GM06990 (cell line): Measurements from ENCODE around the gene TTC39A.

Source experiments
- DNase-seq: peaks from one replicate; pipeline ENCODE4 v3.0.0-alpha.2; 2011; ENCODE audit not compliant: insufficient read length; ENCODE audit errors: extremely low read depth
- H3K27me3 ChIP-seq: replicated peaks from 2 replicates; pipeline ENCODE4 v1.6.0; 2011; ENCODE audit warnings: low read length; ENCODE audit not compliant: control insufficient read depth, insufficient read depth
- H3K36me3 ChIP-seq: 2 replicates; pipeline ENCODE4 v1.5.1; 2011; ENCODE audit warnings: low read length; ENCODE audit not compliant: control insufficient read depth, insufficient read depth
- H3K4me3 ChIP-seq: replicated peaks from 2 replicates; pipeline ENCODE4 v1.5.1; 2011; ENCODE audit warnings: low read depth, mild to moderate bottlenecking, control low read depth, low read length
- TF ChIP-seq, protein P1 (sequence below): IDR thresholded peaks from 2 replicates; pipeline ENCODE4 v1.5.1; 2011; ENCODE audit warnings: low read length, control low read depth, mild to moderate bottlenecking, inconsistent platforms; ENCODE audit not compliant: insufficient read depth, poor library complexity, severe bottlenecking

TTC39A gene

DNA sequence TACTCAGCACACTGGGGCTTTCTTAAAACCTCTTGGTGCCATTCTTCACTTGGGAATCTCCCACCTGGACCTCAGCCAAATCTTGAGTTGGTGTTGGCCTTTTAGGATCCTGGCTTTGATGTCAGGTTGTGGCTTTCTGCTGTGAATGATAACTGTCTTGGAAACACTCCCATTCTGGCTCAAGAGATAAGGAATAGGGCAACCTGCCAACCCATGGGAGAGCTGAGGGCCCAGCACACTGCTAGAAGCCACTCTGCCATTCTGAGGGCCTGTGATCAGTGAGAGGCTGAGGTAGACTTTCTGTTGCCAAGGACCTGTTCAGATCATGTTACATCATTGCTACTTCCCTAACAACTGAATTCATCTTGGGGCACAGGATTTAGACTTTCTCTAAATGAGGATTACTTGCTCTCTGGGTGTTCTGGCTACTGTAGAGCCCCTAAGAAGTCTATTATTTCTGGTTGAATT lies 45.8 kb downstream of the TTC39A start:
- no peak for DNase-seq
- H3K36me3 ChIP-seq: no peaks in the 10 kb centered on the region
- TF ChIP-seq, protein P1, sequence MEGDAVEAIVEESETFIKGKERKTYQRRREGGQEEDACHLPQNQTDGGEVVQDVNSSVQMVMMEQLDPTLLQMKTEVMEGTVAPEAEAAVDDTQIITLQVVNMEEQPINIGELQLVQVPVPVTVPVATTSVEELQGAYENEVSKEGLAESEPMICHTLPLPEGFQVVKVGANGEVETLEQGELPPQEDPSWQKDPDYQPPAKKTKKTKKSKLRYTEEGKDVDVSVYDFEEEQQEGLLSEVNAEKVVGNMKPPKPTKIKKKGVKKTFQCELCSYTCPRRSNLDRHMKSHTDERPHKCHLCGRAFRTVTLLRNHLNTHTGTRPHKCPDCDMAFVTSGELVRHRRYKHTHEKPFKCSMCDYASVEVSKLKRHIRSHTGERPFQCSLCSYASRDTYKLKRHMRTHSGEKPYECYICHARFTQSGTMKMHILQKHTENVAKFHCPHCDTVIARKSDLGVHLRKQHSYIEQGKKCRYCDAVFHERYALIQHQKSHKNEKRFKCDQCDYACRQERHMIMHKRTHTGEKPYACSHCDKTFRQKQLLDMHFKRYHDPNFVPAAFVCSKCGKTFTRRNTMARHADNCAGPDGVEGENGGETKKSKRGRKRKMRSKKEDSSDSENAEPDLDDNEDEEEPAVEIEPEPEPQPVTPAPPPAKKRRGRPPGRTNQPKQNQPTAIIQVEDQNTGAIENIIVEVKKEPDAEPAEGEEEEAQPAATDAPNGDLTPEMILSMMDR: no peak

DNA sequence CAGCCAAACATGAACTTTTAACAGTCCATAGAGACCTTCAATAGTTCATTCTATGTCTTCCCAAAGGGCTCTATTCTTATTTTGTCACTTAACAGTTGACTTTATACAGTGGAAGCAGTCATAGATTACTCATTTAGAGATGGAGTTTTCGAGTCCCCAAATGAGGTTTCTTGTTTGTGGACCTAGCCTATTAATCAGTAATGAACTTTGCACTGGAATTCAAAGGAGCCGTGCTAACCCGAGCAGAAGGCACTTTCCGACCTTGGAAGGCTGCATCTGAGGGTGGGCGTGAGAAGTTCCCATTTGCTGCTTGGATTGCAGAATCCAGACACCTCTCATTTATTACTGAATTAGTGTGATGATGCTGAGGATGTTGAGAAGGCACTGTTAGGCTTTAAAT lies 46.4 kb downstream of the TTC39A start:
- DNase-seq: no peak
- Histone ChIP-seq H3K4me3 (no peak overlapping the region), H3K27me3 (no peaks in the 10 kb centered on the region; the same call in 1 of the 2 replicates), H3K36me3 (no peaks in the 10 kb centered on the region)
- TF ChIP-seq, protein P1: no peak

More for the DNA sequence above, 45.8 kb downstream of the TTC39A start:
- no peaks in the 10 kb centered on the region; the same call in 1 of the 2 replicates for H3K27me3 ChIP-seq
- H3K4me3 ChIP-seq: no peak overlapping the region

DNA sequence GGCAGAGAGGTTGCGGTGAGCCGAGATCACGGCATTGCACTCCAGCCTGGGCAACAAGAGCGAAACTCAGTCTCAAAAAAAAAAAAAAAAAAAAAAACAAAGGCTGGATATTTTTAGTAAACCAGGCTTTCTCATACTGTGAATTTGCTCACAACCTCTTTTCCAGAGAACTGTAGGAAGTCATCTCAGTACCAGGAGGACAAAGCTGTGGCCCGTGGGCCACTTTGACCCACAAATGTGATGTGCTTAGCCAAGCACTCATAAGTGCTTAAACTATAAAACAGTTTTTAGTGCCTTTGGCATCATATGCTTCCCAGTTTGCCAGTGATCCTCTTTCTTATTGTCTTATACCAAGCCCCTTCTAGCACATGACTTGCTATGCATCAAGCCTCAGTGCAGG lies 47.8 kb downstream of the TTC39A start:
- DNase-seq: no peak
- TF ChIP-seq, protein P1: no peak
- Histone ChIP-seq H3K36me3 (no peaks in the 10 kb centered on the region), H3K4me3 (no peak overlapping the region), H3K27me3 (no peaks in the 10 kb centered on the region)

DNA sequence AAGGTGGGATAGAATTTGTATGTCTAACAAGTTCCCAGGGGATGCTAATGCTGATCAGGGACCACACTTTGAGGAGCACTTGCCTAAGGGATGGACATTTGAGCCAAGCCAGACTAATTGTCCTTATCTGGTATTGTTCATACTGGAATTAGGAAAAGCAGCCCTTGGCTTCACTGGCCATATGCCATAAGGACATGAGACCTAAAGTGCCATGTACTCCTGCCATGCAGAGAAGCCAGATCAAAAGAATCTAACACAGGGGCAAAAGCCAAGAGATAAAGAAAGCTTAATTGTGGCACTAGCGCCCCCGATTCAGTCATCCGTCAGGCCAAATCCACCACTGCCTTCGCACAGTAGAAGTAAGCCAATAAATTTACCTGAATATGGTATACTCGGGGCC lies 48.6 kb downstream of the TTC39A start:
- DNase-seq: no peak
- no peak overlapping the region for H3K4me3 ChIP-seq
- H3K36me3 ChIP-seq: no peaks in the 10 kb centered on the region
- TF ChIP-seq, protein P1: no peak
- no peaks in the 10 kb centered on the region for H3K27me3 ChIP-seq

DNA sequence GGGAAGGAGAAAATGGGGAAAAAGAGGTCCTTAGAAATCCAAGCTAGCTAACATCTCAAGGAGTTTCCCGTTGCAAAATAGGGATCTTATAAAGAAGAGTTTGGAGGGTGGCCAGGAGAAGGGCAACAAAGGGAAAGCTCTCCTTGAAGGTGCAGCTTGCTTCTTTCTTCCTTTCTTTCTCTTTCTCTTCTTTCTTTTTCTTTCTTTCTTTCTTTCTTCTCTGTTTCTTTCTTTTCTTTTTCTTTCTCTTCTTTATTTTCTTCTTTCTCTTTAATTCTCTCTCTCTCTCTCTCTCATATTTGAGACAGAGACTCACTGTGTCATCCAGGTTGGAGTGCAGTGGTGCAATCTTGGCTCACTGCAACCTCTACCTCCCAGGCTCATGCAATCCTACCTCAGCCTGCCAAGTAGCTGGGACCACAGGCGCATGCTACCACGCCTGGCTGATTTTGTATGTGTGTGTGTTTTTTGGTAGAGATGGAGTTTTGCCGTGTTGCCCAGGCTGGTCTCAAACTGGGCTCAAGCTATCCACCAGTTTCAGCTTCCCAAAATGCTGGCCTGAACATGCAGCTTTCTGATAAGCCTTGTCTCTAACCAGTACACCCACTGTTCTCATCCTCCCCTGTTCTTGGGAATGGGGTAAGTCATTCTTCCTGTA lies 49.9 kb downstream of the TTC39A start:
- TF ChIP-seq, protein P1: no peak

More for the DNA sequence above, 49.9 kb downstream of the TTC39A start:
- Histone ChIP-seq H3K27me3 (no peaks in the 10 kb centered on the region), H3K36me3 (no peaks in the 10 kb centered on the region), H3K4me3 (no peak overlapping the region)
- no peak for DNase-seq
